HUES6 (cell line): ENCODE results near the gene CNR2.

Experiments used
- H3K27ac ChIP-seq: 2 replicates; pipeline ENCODE4 v1.7.0; 2013; ENCODE audit warnings: low read depth, mild to moderate bottlenecking, low read length, inconsistent platforms
- H3K27me3 ChIP-seq: 2 replicates; pipeline ENCODE4 v1.6.1; 2013; ENCODE audit warnings: low read length; ENCODE audit not compliant: control insufficient read depth, insufficient read depth
- H3K36me3 ChIP-seq: 2 replicates; pipeline ENCODE4 v1.6.1; 2013; ENCODE audit warnings: low read length; ENCODE audit not compliant: control insufficient read depth, insufficient read depth
- H3K4me1 ChIP-seq: 2 replicates; pipeline ENCODE4 v1.6.1; 2013; ENCODE audit warnings: low read length; ENCODE audit not compliant: control insufficient read depth, insufficient read depth
- H3K4me3 ChIP-seq: 2 replicates; pipeline ENCODE4 v1.5.1; 2013; ENCODE audit warnings: low read depth, low read length
- H3K9ac ChIP-seq: one replicate; pipeline ENCODE4 v1.6.1; 2013; ENCODE audit warnings: mild to moderate bottlenecking, low read length
- H3K9me3 ChIP-seq: 2 replicates; pipeline ENCODE4 v1.6.1; 2013; ENCODE audit warnings: low read depth, low read length; ENCODE audit not compliant: control insufficient read depth, insufficient read depth

The CNR2 gene

GRCh38 chr1:23931491-23931880 is 18.3 kb upstream of the CNR2 start:
- Histone ChIP-seq H3K4me3 (no peak overlapping the region), H3K9me3 (peaks cover 3% of the 10 kb centered on the region; the same call in 1 of the 2 replicates), H3K36me3 (no peaks in the 10 kb centered on the region), H3K9ac (no peak overlapping the region), H3K27ac (no peak overlapping the region), H3K27me3 (no peaks in the 10 kb centered on the region), H3K4me1 (0 out of 2 replicates have a peak, but pooled peaks cover under 1% of the 10 kb centered on the region)

- no peak overlapping the region for H3K27ac ChIP-seq
- H3K4me1 ChIP-seq, result no peaks in the 10 kb centered on the region
- peaks cover 3% of the 10 kb centered on the region; the same call in 1 of the 2 replicates for H3K9me3 ChIP-seq
- H3K27me3 ChIP-seq, result no peaks in the 10 kb centered on the region
- no peak overlapping the region for H3K9ac ChIP-seq
- H3K4me3 ChIP-seq, result no peak overlapping the region
- H3K36me3 ChIP-seq, result no peaks in the 10 kb centered on the region
These were observed 17.8 kb upstream of the CNR2 start for GRCh38 chr1:23930861-23931490.

- Histone ChIP-seq H3K9ac (no peak overlapping the region), H3K36me3 (no peaks in the 10 kb centered on the region), H3K9me3 (peaks cover 3% of the 10 kb centered on the region; the same call in 1 of the 2 replicates), H3K4me3 (no peak overlapping the region), H3K27ac (no peak overlapping the region), H3K4me1 (no peaks in the 10 kb centered on the region), H3K27me3 (no peaks in the 10 kb centered on the region)
These were observed 17.1 kb upstream of the CNR2 start for GRCh38 chr1:23930270-23930669.

GRCh38 chr1:23928789-23929188 is 15.6 kb upstream of the CNR2 start:
- Histone ChIP-seq H3K9ac (no peak overlapping the region), H3K36me3 (no peaks in the 10 kb centered on the region), H3K9me3 (no peaks in the 10 kb centered on the region), H3K4me1 (no peaks in the 10 kb centered on the region), H3K27me3 (no peaks in the 10 kb centered on the region), H3K27ac (no peak overlapping the region), H3K4me3 (no peak overlapping the region)

GRCh38 chr1:23927097-23927496 is 13.9 kb upstream of the CNR2 start:
- Histone ChIP-seq H3K27ac (no peak overlapping the region), H3K36me3 (no peaks in the 10 kb centered on the region), H3K4me1 (no peaks in the 10 kb centered on the region), H3K9ac (no peak overlapping the region), H3K27me3 (no peaks in the 10 kb centered on the region), H3K4me3 (no peak overlapping the region), H3K9me3 (no peaks in the 10 kb centered on the region)

- Histone ChIP-seq H3K36me3 (no peaks in the 10 kb centered on the region), H3K4me1 (no peaks in the 10 kb centered on the region; the same call in 1 of the 2 replicates), H3K9ac (no peak overlapping the region), H3K27ac (no peak overlapping the region), H3K27me3 (no peaks in the 10 kb centered on the region), H3K4me3 (no peak overlapping the region), H3K9me3 (no peaks in the 10 kb centered on the region)
These were observed 12.1 kb upstream of the CNR2 start for GRCh38 chr1:23925279-23925678.

GRCh38 chr1:23924601-23925000 is 11.4 kb upstream of the CNR2 start:
- H3K9ac ChIP-seq, result no peak overlapping the region
- H3K36me3 ChIP-seq, result no peaks in the 10 kb centered on the region
- no peak overlapping the region for H3K4me3 ChIP-seq
- H3K27ac ChIP-seq, result no peak overlapping the region
- no peaks in the 10 kb centered on the region for H3K27me3 ChIP-seq
- H3K9me3 ChIP-seq, result no peaks in the 10 kb centered on the region
- no peaks in the 10 kb centered on the region; the same call in 1 of the 2 replicates for H3K4me1 ChIP-seq

GRCh38 chr1:23923592-23924499 is 10.7 kb upstream of the CNR2 start:
- no peak overlapping the region for H3K27ac ChIP-seq
- no peaks in the 10 kb centered on the region for H3K36me3 ChIP-seq
- H3K9me3 ChIP-seq, result no peaks in the 10 kb centered on the region
- H3K9ac ChIP-seq, result no peak overlapping the region
- H3K27me3 ChIP-seq, result no peaks in the 10 kb centered on the region
- H3K4me3 ChIP-seq, result no peak overlapping the region
- H3K4me1 ChIP-seq, result no peaks in the 10 kb centered on the region; the same call in 1 of the 2 replicates

GRCh38 chr1:23922321-23922943 is 9.3 kb upstream of the CNR2 start:
- H3K9ac ChIP-seq, result no peak overlapping the region
- no peaks in the 10 kb centered on the region for H3K9me3 ChIP-seq
- H3K36me3 ChIP-seq, result no peaks in the 10 kb centered on the region
- H3K27me3 ChIP-seq, result no peaks in the 10 kb centered on the region
- H3K4me3 ChIP-seq, result no peak overlapping the region
- H3K4me1 ChIP-seq, result no peaks in the 10 kb centered on the region; the same call in 1 of the 2 replicates
- H3K27ac ChIP-seq, result no peak overlapping the region

- H3K27ac ChIP-seq, result no peak overlapping the region
These were observed 3.3 kb upstream of the CNR2 start for GRCh38 chr1:23916209-23917131.

More at GRCh38 chr1:23916209-23917131, 3.3 kb upstream of the CNR2 start:
- no peaks in the 10 kb centered on the region; the same call in 1 of the 2 replicates for H3K4me1 ChIP-seq
- no peaks in the 10 kb centered on the region for H3K9me3 ChIP-seq
- H3K9ac ChIP-seq, result no peak overlapping the region
- H3K27me3 ChIP-seq, result no peaks in the 10 kb centered on the region
- no peak overlapping the region for H3K4me3 ChIP-seq
- H3K36me3 ChIP-seq, result no peaks in the 10 kb centered on the region
